ENCODE measurements around the gene GTF3C5. TPM values are rescaled to one million over a fixed set of nuclear protein-coding genes. Genes with fewer than 3 reads are reported as not detected.

The GTF3C5 gene
- total and polyA plus RNA-seq, 9 of the 15 experiments (the other 6 are each of a cell fraction or from before 2014, with no cell fraction given): 3.8 to 118 (median 83.7) TPM

DNA sequence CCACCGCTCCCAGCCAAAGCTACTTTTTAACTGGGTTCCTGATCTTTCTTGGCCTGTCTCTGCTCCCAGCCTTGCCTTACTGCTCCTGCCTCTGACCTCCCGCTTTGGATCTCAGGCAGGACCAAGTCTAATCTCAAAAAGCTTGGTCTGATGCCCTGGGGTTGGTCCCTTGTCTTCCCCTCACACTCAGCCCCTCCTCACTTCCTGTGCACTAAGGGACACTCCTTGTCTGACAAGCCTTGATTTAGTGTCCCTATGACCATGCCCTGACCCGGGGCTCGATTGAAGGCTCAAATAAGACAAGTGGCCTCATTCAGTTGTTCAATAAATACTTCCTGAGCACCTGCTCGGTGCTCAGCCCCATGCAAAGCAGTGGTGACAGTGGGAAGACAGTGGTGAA is 3.7 kb upstream of the GTF3C5 start (continued):
- no peak for TF ChIP-seq TAF1 (IDR thresholded peaks at IDR 0.05; ENCODE audit: control insufficient read depth, extremely low read depth, insufficient read depth, low read length, severe bottlenecking)
- TF ChIP-seq, protein P1, sequence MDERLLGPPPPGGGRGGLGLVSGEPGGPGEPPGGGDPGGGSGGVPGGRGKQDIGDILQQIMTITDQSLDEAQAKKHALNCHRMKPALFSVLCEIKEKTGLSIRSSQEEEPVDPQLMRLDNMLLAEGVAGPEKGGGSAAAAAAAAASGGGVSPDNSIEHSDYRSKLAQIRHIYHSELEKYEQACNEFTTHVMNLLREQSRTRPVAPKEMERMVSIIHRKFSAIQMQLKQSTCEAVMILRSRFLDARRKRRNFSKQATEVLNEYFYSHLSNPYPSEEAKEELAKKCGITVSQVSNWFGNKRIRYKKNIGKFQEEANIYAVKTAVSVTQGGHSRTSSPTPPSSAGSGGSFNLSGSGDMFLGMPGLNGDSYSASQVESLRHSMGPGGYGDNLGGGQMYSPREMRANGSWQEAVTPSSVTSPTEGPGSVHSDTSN (CRISPR knock-in tag; IDR thresholded peaks at IDR 0.05; ENCODE audit: low read depth): peak; percentile 43
- TF ChIP-seq, protein P1 (tag; conservative IDR thresholded peaks at IDR 0.05; ENCODE audit: low read depth): peak; percentile 91
- no peak for TF ChIP-seq HLTF (IDR thresholded peaks at IDR 0.05)
- peak; percentile 22; the same call in 1 of the 2 replicates for TF ChIP-seq LEF1 (IDR thresholded peaks at IDR 0.05)
- TF ChIP-seq COPS2 (conservative IDR thresholded peaks at IDR 0.05): no peak
- TF ChIP-seq, protein P2, sequence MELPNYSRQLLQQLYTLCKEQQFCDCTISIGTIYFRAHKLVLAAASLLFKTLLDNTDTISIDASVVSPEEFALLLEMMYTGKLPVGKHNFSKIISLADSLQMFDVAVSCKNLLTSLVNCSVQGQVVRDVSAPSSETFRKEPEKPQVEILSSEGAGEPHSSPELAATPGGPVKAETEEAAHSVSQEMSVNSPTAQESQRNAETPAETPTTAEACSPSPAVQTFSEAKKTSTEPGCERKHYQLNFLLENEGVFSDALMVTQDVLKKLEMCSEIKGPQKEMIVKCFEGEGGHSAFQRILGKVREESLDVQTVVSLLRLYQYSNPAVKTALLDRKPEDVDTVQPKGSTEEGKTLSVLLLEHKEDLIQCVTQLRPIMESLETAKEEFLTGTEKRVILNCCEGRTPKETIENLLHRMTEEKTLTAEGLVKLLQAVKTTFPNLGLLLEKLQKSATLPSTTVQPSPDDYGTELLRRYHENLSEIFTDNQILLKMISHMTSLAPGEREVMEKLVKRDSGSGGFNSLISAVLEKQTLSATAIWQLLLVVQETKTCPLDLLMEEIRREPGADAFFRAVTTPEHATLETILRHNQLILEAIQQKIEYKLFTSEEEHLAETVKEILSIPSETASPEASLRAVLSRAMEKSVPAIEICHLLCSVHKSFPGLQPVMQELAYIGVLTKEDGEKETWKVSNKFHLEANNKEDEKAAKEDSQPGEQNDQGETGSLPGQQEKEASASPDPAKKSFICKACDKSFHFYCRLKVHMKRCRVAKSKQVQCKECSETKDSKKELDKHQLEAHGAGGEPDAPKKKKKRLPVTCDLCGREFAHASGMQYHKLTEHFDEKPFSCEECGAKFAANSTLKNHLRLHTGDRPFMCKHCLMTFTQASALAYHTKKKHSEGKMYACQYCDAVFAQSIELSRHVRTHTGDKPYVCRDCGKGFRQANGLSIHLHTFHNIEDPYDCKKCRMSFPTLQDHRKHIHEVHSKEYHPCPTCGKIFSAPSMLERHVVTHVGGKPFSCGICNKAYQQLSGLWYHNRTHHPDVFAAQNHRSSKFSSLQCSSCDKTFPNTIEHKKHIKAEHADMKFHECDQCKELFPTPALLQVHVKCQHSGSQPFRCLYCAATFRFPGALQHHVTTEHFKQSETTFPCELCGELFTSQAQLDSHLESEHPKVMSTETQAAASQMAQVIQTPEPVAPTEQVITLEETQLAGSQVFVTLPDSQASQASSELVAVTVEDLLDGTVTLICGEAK (IDR thresholded peaks at IDR 0.05): no peak
- TF ChIP-seq, protein P2 (CRISPR knock-in tag; IDR thresholded peaks at IDR 0.05): no peak
- no peak for TF ChIP-seq RBM14 (IDR thresholded peaks at IDR 0.05; ENCODE audit: borderline replicate concordance, insufficient read depth, low read depth, low read length)
- TF ChIP-seq SAP30 (IDR thresholded peaks at IDR 0.05; ENCODE audit: borderline replicate concordance, insufficient read depth, low read depth, low read length, poor library complexity, severe bottlenecking): no peak
- 0 out of 2 replicates have a peak, but pooled peaks have one; percentile 37 for TF ChIP-seq RNF2 (IDR thresholded peaks at IDR 0.05)
- TF ChIP-seq XRCC5 (IDR thresholded peaks at IDR 0.05; ENCODE audit: low read depth, low read length): no peak
- no peak for TF ChIP-seq ZNF551 (CRISPR knock-in tag; IDR thresholded peaks at IDR 0.05)
- TF ChIP-seq ZNF445 (CRISPR knock-in tag; IDR thresholded peaks at IDR 0.05; ENCODE audit: low read depth): no peak
- no peak for TF ChIP-seq NUFIP1 (IDR thresholded peaks at IDR 0.05; ENCODE audit: partially characterized antibody)
- no peak for TF ChIP-seq NFE2 (IDR thresholded peaks at IDR 0.05; ENCODE audit: low read depth)
- TF ChIP-seq GATA2 (CRISPR knock-in tag; IDR thresholded peaks at IDR 0.05): no peak
